HG02981 (cell line): ENCODE results near the gene CSGALNACT2.
A peak's percentile ranks its signal among the peaks of the same experiment; 100 is the strongest.

Experiments
- ATAC-seq: cut with Tn5 transposase; IDR thresholded peaks from one replicate; pipeline ENCODE4 v1.9.1; 2021; ENCODE audit warnings: mild to moderate bottlenecking, moderate library complexity; ENCODE audit not compliant: unreplicated experiment

Gene CSGALNACT2

DNA sequence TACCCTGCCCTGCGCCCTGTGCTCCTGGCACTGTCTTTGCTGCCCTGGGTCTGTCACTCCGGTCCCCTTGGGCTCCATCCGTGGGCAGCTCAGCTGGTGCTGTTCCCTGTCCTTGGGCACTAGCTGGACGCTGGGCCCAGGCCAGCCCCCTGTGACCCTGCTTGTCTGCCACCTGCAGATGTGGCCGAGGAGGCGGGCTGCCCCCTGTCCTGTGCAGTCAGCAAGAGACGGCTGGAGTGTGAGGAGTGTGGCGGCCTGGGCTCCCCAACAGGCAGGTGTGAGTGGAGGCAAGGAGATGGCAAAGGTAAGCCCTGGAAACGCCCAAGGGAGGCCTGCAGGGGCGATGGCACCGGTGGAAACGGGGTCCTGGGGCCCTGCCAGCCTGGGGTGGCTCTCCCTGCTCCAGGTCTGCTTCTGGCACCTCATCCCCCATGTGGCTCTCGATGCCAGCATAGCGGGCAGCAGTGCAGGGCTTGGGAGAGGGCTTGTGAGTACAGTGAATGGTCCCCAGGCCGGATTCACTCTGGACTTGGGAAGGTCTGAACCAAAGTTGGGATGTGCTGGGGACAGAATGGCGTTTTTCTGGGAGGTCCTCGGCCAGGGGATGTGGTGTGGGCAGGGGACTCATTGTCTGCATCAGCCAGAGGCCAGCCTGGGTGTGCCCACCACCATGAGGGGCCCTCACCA is 26.2 kb upstream of the CSGALNACT2 start:
- ATAC-seq: no peak

GRCh38 chr10:43112608-43112961 is 25.7 kb upstream of the CSGALNACT2 start:
- no peak for ATAC-seq

DNA sequence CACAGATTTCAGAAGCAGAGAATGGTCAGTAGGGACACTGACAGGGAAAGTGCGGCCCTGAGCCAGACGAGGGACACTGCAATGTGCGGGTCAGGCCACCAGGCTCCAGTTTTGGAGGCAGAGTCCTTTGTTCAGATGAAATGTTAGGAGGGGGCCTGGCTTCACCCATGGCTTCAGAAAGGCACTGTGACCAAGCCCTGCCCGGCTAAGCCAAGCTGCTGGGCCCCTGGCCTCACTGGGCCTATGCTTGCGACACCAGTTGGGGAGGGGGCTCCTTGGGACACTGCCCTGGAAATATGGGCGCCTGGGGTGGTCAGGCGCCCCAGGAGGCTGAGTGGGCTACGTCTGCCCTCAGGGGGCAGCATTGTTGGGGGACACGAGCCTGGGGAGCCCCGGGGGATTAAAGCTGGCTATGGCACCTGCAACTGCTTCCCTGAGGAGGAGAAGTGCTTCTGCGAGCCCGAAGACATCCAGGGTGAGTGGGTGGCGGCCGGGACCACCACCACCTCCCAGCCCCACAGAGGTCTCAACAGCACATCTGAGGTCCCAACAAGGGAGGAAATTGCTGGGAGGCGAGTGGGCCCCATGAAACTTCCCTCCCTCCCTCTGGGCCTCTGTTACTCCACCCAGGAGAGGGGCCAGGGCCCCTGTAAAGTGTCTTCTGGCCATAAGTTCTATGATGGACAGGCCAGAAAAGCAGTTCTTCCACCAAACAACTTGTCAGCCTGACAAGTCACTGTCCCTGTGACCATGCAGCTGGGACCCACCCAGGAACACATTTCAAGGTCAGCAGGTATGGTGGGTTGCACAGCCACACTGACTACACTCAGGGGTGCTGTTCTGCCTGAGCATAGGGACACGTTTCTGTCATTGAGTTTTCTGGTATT is 24.8 kb upstream of the CSGALNACT2 start:
- no peak for ATAC-seq

GRCh38 chr10:43114088-43114742 is 24.0 kb upstream of the CSGALNACT2 start:
- no peak for ATAC-seq

GRCh38 chr10:43114743-43115611 is 23.3 kb upstream of the CSGALNACT2 start:
- no peak for ATAC-seq

DNA sequence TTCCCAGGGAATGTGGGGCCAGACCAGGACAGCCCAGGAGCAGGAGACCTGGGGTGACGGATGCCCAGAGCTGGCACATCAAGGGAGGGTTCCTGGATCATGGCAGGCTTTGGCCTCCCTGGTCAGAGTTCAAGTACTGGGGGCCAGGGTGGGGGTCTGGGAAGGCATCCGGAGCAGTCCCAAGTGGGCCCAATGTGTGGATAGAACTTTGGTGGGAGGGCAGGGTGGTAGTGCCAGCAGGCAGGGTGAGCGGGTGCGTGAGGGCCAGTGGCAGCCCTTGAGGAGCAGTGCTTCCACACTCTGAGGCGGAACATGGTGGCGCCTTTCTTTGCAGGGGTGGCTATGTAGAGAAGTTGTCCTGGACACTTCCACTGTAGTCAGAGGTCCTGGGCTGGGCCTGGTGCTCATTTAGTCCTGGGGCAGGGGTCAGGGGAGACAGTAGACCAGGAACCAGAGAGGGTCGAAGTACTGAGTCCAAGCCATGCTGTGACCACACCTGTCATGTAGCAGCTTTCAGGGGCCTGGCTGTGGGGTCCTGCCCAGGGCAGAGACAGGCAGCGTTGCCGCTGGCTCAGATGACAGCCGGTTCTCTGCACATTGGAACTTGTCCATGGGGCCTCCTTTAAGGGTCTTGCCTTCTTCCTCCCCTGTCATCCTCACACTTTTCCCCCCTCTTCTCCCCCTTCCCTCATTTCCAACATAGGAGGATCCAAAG is 22.2 kb upstream of the CSGALNACT2 start:
- ATAC-seq: no peak

DNA sequence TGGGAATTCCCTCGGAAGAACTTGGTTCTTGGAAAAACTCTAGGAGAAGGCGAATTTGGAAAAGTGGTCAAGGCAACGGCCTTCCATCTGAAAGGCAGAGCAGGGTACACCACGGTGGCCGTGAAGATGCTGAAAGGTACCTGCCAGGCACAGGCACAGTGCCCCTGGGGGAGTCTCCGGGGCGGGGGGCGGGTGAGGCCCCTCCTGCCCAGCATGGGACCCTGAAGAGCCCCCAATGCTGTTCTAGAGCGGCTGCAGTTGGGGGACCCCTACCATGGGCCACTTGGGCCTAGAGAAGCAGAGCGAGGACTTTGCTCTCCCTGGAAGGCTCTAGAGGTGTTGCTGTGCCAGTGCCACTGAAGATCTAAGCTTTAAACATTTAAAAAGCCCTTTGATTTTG is 21.6 kb upstream of the CSGALNACT2 start:
- ATAC-seq: no peak

- ATAC-seq: no peak
Measured at GRCh38 chr10:43117031-43117776, 21.0 kb upstream of the CSGALNACT2 start.

GRCh38 chr10:43117777-43118583 is 20.3 kb upstream of the CSGALNACT2 start:
- ATAC-seq: no peak

GRCh38 chr10:43118631-43119415 is 19.4 kb upstream of the CSGALNACT2 start:
- ATAC-seq: no peak

- no peak for ATAC-seq
Measured at GRCh38 chr10:43119416-43120115, 18.7 kb upstream of the CSGALNACT2 start.

GRCh38 chr10:43120116-43120928 is 17.9 kb upstream of the CSGALNACT2 start:
- peak; percentile 12 for ATAC-seq

- ATAC-seq: peak; percentile 93
Measured at GRCh38 chr10:43120929-43121314, 17.3 kb upstream of the CSGALNACT2 start.

DNA sequence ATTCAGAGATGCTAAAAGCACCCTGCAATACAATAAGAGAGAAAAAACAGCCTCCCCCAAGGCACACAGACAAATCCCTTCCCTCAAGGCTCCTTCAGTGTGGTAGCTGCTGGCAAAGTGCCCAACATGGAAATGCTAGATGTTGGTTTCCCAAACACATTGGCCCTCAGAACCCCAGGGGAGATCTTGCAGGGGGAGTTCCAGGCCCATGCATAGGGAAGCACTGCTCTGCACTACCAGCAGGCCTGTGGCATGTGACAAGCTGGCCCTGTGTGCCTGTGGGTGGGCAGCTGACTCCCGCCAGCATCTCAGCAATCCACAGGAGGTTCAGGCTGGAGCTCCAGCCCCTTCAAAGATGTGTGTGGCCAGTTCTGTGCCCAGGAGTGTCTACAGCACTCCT is 16.8 kb upstream of the CSGALNACT2 start:
- no peak for ATAC-seq

DNA sequence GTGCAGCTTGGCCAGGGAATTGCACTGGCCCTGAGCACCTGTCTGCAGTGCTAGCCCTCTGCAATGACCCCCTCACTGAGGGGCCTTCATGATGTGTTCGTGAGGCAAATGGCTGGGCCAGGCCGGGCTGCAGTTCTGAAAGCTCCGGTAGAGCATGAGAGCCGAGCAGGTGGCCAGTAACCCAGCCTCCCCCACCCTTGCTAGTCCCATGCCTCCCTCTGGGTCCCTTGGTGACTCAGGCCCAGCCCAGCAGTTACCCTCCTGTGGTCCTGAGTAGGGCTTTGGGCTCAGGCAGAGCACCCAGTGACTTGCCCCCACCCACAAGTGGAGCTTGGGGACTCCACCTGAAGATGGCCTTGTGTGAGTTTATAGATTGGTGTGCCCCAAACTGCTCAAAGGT is 16.1 kb upstream of the CSGALNACT2 start:
- ATAC-seq: no peak

- no peak for ATAC-seq
Measured at GRCh38 chr10:43122826-43123225, 15.4 kb upstream of the CSGALNACT2 start.
